ENCODE results near the gene EVI5L.
"Not testable (repeated sequence)": the region's sequence is repeated elsewhere in the genome, so short reads cannot be mapped to it uniquely, and the experiment has no call there.

EVI5L gene

GRCh38 chr19:7790416-7790815, 39.6 kb upstream of the EVI5L start:
- no peaks in the 10 kb centered on the region for H4K20me1 ChIP-seq (ENCODE audit: insufficient read depth, low read length, poor library complexity, severe bottlenecking)
- H3K9ac ChIP-seq (ENCODE audit: low read depth, low read length, poor library complexity, severe bottlenecking), result no peak overlapping the region
- no peaks in the 10 kb centered on the region for H3K36me3 ChIP-seq (ENCODE audit: insufficient read depth, low read length)
- TF ChIP-seq EZH2phosphoT487 (IDR thresholded peaks at IDR 0.05; ENCODE audit: borderline replicate concordance) (no peak), CTCF (conservative IDR thresholded peaks at IDR 0.05; ENCODE audit: low read length) (no peak)
- no peaks in the 10 kb centered on the region for H3K79me2 ChIP-seq (ENCODE audit: insufficient read depth, low read length)
- no peak overlapping the region for H3K4me3 ChIP-seq (ENCODE audit: low read length, poor library complexity, severe bottlenecking)
- no peaks in the 10 kb centered on the region for H3K9me3 ChIP-seq (ENCODE audit: insufficient read depth, low read depth, low read length)
- no peak overlapping the region for H2AFZ ChIP-seq (ENCODE audit: low read length)
- no peaks in the 10 kb centered on the region for H3K4me1 ChIP-seq (ENCODE audit: insufficient read depth, low read length, poor library complexity, severe bottlenecking)
- H3F3A ChIP-seq (ENCODE audit: low read depth), result no peaks in the 10 kb centered on the region
- no peaks in the 10 kb centered on the region for H3K27me3 ChIP-seq (ENCODE audit: insufficient read depth, low read length, poor library complexity, severe bottlenecking)
- no peak overlapping the region for H3K4me2 ChIP-seq (ENCODE audit: low read depth, low read length, poor library complexity, severe bottlenecking)
- no peaks in the 10 kb centered on the region for H3K9me2 ChIP-seq (replicated peaks; ENCODE audit: low read depth, low read length)

- no peak overlapping the region for H3K4me2 ChIP-seq (ENCODE audit: low read depth, low read length, poor library complexity, severe bottlenecking)
- TF ChIP-seq CTCF (conservative IDR thresholded peaks at IDR 0.05; ENCODE audit: low read length) (no peak), EZH2phosphoT487 (IDR thresholded peaks at IDR 0.05; ENCODE audit: borderline replicate concordance) (no peak)
Measured at GRCh38 chr19:7792281-7792680, 37.7 kb upstream of the EVI5L start.

GRCh38 chr19:7792701-7793100, 37.3 kb upstream of the EVI5L start:
- H3K4me3 ChIP-seq (ENCODE audit: low read length, poor library complexity, severe bottlenecking); H3K4me1 ChIP-seq (ENCODE audit: insufficient read depth, low read length, poor library complexity, severe bottlenecking); H3K9me2 ChIP-seq (replicated peaks; ENCODE audit: low read depth, low read length); H3K36me3 ChIP-seq (ENCODE audit: insufficient read depth, low read length); H3K9ac ChIP-seq (ENCODE audit: low read depth, low read length, poor library complexity, severe bottlenecking); H3K9me3 ChIP-seq (ENCODE audit: insufficient read depth, low read depth, low read length); H3K27me3 ChIP-seq (ENCODE audit: insufficient read depth, low read length, poor library complexity, severe bottlenecking); H2AFZ ChIP-seq (ENCODE audit: low read length); H3K4me2 ChIP-seq (ENCODE audit: low read depth, low read length, poor library complexity, severe bottlenecking); H3K79me2 ChIP-seq (ENCODE audit: insufficient read depth, low read length); H3F3A ChIP-seq (ENCODE audit: low read depth); H4K20me1 ChIP-seq (ENCODE audit: insufficient read depth, low read length, poor library complexity, severe bottlenecking): not testable (repeated sequence)

More at GRCh38 chr19:7792281-7792680, 37.7 kb upstream of the EVI5L start:
- H3K9me3 ChIP-seq (ENCODE audit: insufficient read depth, low read depth, low read length), result no peaks in the 10 kb centered on the region
- H3K9me2 ChIP-seq (replicated peaks; ENCODE audit: low read depth, low read length), result no peaks in the 10 kb centered on the region
- H3K9ac ChIP-seq (ENCODE audit: low read depth, low read length, poor library complexity, severe bottlenecking), result no peak overlapping the region
- H3K36me3 ChIP-seq (ENCODE audit: insufficient read depth, low read length), result no peaks in the 10 kb centered on the region
- H3K27me3 ChIP-seq (ENCODE audit: insufficient read depth, low read length, poor library complexity, severe bottlenecking), result no peaks in the 10 kb centered on the region
- no peaks in the 10 kb centered on the region for H4K20me1 ChIP-seq (ENCODE audit: insufficient read depth, low read length, poor library complexity, severe bottlenecking)
- no peaks in the 10 kb centered on the region for H3K79me2 ChIP-seq (ENCODE audit: insufficient read depth, low read length)
- no peaks in the 10 kb centered on the region for H3K4me1 ChIP-seq (ENCODE audit: insufficient read depth, low read length, poor library complexity, severe bottlenecking)
- H3K4me3 ChIP-seq (ENCODE audit: low read length, poor library complexity, severe bottlenecking), result no peak overlapping the region
- no peak overlapping the region for H2AFZ ChIP-seq (ENCODE audit: low read length)
- H3F3A ChIP-seq (ENCODE audit: low read depth), result no peaks in the 10 kb centered on the region

GRCh38 chr19:7793493-7793892, 36.5 kb upstream of the EVI5L start:
- no peaks in the 10 kb centered on the region for H3F3A ChIP-seq (ENCODE audit: low read depth)
- no peak overlapping the region for H3K4me2 ChIP-seq (ENCODE audit: low read depth, low read length, poor library complexity, severe bottlenecking)
- H3K27me3 ChIP-seq (ENCODE audit: insufficient read depth, low read length, poor library complexity, severe bottlenecking), result no peaks in the 10 kb centered on the region
- H3K4me3 ChIP-seq (ENCODE audit: low read length, poor library complexity, severe bottlenecking), result no peak overlapping the region
- H3K79me2 ChIP-seq (ENCODE audit: insufficient read depth, low read length), result no peaks in the 10 kb centered on the region
- H3K4me1 ChIP-seq (ENCODE audit: insufficient read depth, low read length, poor library complexity, severe bottlenecking), result no peaks in the 10 kb centered on the region
- H3K9ac ChIP-seq (ENCODE audit: low read depth, low read length, poor library complexity, severe bottlenecking), result no peak overlapping the region
- no peak for TF ChIP-seq EZH2phosphoT487 (IDR thresholded peaks at IDR 0.05; ENCODE audit: borderline replicate concordance)
- TF ChIP-seq CTCF (conservative IDR thresholded peaks at IDR 0.05; ENCODE audit: low read length), result no peak
- no peaks in the 10 kb centered on the region for H3K9me2 ChIP-seq (replicated peaks; ENCODE audit: low read depth, low read length)
- no peaks in the 10 kb centered on the region for H3K36me3 ChIP-seq (ENCODE audit: insufficient read depth, low read length)
- H2AFZ ChIP-seq (ENCODE audit: low read length), result no peak overlapping the region
- H3K9me3 ChIP-seq (ENCODE audit: insufficient read depth, low read depth, low read length), result no peaks in the 10 kb centered on the region
- no peaks in the 10 kb centered on the region for H4K20me1 ChIP-seq (ENCODE audit: insufficient read depth, low read length, poor library complexity, severe bottlenecking)
